Endothelial cell of umbilical vein (primary cell): ENCODE data around the gene COL21A1. TPM values are rescaled to one million over a fixed set of nuclear protein-coding genes. Genes with fewer than 3 reads are reported as not detected.

Source experiments
- BruUV-seq: library from RNA; stranded (reverse); fragments of 400-500 nt; replicated peaks from 2 replicates; lab custom pipeline; 2021; lab: Mats Ljungman, UMichigan
- CTCF ChIA-PET: fragments of 300-600, 350-600 bp; sonication (Branson Sonifier 250); formaldehyde crosslinking; loops from one replicate; lab custom pipeline; 2021; ENCODE audit warnings: antibody characterized with exemption, inconsistent platforms; lab: Charles Lee
- POLR2A ChIA-PET: fragments of 300-600, 350-600 bp; sonication (Branson Sonifier 250); formaldehyde crosslinking; loops from one replicate; lab custom pipeline; 2021; ENCODE audit warnings: antibody characterized with exemption, inconsistent platforms; lab: Charles Lee
- DNase-seq: peaks from one replicate; pipeline ENCODE4 v3.0.0-alpha.2; 2011; ENCODE audit warnings: low read depth, low spot score
- FAIRE-seq: peaks from 2 replicates; lab custom pipeline; 2011; peaks lifted over from hg19 to GRCh38; lab: Jason Lieb, UNC
- H2AFZ ChIP-seq: 2 replicates; pipeline ENCODE4 v1.6.0; 2012; ENCODE audit warnings: low read depth, low read length, control low read depth, inconsistent platforms
- H3K27ac ChIP-seq: 2 replicates; pipeline ENCODE4 v1.5.1; 2011; ENCODE audit warnings: low read depth, mild to moderate bottlenecking, control low read depth, low read length, moderate library complexity; ENCODE audit not compliant: insufficient read depth
- H3K27me3 ChIP-seq, 2 experiments: 2 replicates each; pipeline versions ENCODE4 v1.6.0 to v1.6.1; 2011; ENCODE audit warnings: low read length in 2 of 2, mixed read lengths in 1 of 2; ENCODE audit not compliant: control insufficient read depth in 2 of 2, insufficient read depth in 2 of 2
- H3K36me3 ChIP-seq, 2 experiments: 2 replicates in 1 of 2; 3 replicates in 1 of 2; pipeline ENCODE4 v1.5.1; 2011; ENCODE audit warnings: low read length in 2 of 2, mild to moderate bottlenecking in 1 of 2, moderate library complexity in 1 of 2; ENCODE audit not compliant: control insufficient read depth in 2 of 2, insufficient read depth in 2 of 2; ENCODE audit errors: extremely low read depth in 1 of 2
- H3K4me1 ChIP-seq: 3 replicates; pipeline ENCODE4 v1.5.1; 2011; ENCODE audit warnings: mild to moderate bottlenecking, low read length; ENCODE audit not compliant: control insufficient read depth, insufficient read depth; ENCODE audit errors: extremely low read depth
- H3K4me2 ChIP-seq: 2 replicates; pipeline ENCODE4 v1.6.1; 2011; ENCODE audit warnings: low read length, control low read depth, mixed read lengths; ENCODE audit not compliant: insufficient read depth
- H3K4me3 ChIP-seq, 3 experiments: fragments of 200-600 bp in 1 of 3; sonication (generic), shearing (Covaris generic) in 1 of 3; replicated peaks in 1 of 3; 2 replicates each; pipeline ENCODE4 v1.5.1; 2011 to 2016; ENCODE audit warnings: control low read depth in 3 of 3, low read length in 3 of 3, mild to moderate bottlenecking in 2 of 3, inconsistent platforms in 1 of 3, low read depth in 1 of 3, moderate library complexity in 1 of 3; ENCODE audit not compliant: insufficient read depth in 1 of 3
- H3K79me2 ChIP-seq: 2 replicates; pipeline ENCODE4 v1.6.0; 2012; ENCODE audit warnings: low read length, inconsistent platforms; ENCODE audit not compliant: control insufficient read depth, insufficient read depth
- H3K9ac ChIP-seq: replicated peaks from 2 replicates; pipeline ENCODE3; 2011; ENCODE audit warnings: low read length, control low read depth; ENCODE audit not compliant: insufficient read depth; ENCODE audit errors: extremely low read depth
- H3K9me1 ChIP-seq: replicated peaks from 3 replicates; pipeline ENCODE4 v1.6.0; 2011; ENCODE audit warnings: mild to moderate bottlenecking, low read length; ENCODE audit not compliant: control insufficient read depth, insufficient read depth; ENCODE audit errors: extremely low read depth
- H3K9me3 ChIP-seq: replicated peaks from 2 replicates; pipeline ENCODE4 v1.5.1; 2012; ENCODE audit warnings: low read length, inconsistent platforms; ENCODE audit not compliant: control insufficient read depth, insufficient read depth
- H4K20me1 ChIP-seq: replicated peaks from 2 replicates; pipeline ENCODE3; 2011; ENCODE audit warnings: mild to moderate bottlenecking, low read length; ENCODE audit not compliant: control insufficient read depth, insufficient read depth; ENCODE audit errors: extremely low read depth
- CTCF ChIP-seq, 2 donors: IDR thresholded peaks; 1 replicate in 1 of 2; 2 replicates in 1 of 2; pipeline ENCODE4 v1.5.1; 2011; ENCODE audit warnings: low read length in 2 of 2, mild to moderate bottlenecking in 2 of 2, moderate library complexity in 2 of 2, control low read depth in 1 of 2, inconsistent platforms in 1 of 2, low read depth in 1 of 2; ENCODE audit not compliant: insufficient read depth in 1 of 2; ENCODE audit errors: extremely low read depth in 1 of 2
- EZH2 ChIP-seq: IDR thresholded peaks from 2 replicates; pipeline ENCODE4 v1.6.1; 2012; ENCODE audit warnings: borderline replicate concordance, low read depth, mild to moderate bottlenecking, moderate library complexity, low read length, inconsistent platforms; ENCODE audit not compliant: severe bottlenecking
- FOS ChIP-seq: IDR thresholded peaks from 2 replicates; pipeline ENCODE4 v1.6.1; 2011; ENCODE audit warnings: mild to moderate bottlenecking, low read length, moderate library complexity, borderline replicate concordance; ENCODE audit not compliant: insufficient read depth
- GATA2 ChIP-seq: IDR thresholded peaks from 2 replicates; pipeline ENCODE4 v1.7.0; 2011; ENCODE audit warnings: low read depth, mild to moderate bottlenecking, moderate library complexity, mixed read lengths, low read length; ENCODE audit not compliant: insufficient read length, insufficient read depth
- JUN ChIP-seq: IDR thresholded peaks from 2 replicates; pipeline ENCODE4 v1.6.1; 2011; ENCODE audit warnings: borderline replicate concordance, low read depth; ENCODE audit not compliant: insufficient read length, insufficient read depth
- MAX ChIP-seq: IDR thresholded peaks from 2 replicates; pipeline ENCODE4 v1.6.1; 2011; ENCODE audit not compliant: insufficient read depth, insufficient read length
- MYC ChIP-seq: IDR thresholded peaks from one replicate; pipeline ENCODE4 v1.6.1; 2011; ENCODE audit warnings: mild to moderate bottlenecking, low read depth, low read length
- POLR2A ChIP-seq: IDR thresholded peaks from 2 replicates; pipeline ENCODE4 v1.6.1; 2012; ENCODE audit warnings: low read depth, mild to moderate bottlenecking, control low read depth, low read length
- POLR2AphosphoS5 ChIP-seq: IDR thresholded peaks from 2 replicates; pipeline ENCODE4 v1.6.1; 2012; ENCODE audit warnings: low read depth, mild to moderate bottlenecking, control low read depth, low read length, moderate library complexity; ENCODE audit not compliant: insufficient read depth
- dilution Hi-C: fragments of 300-500 bp; cut with MboI; formaldehyde crosslinking; loops from one replicate; pipeline ENCODE4 v1.15.0; 2019; ENCODE audit warnings: low sequenced_read_pairs; ENCODE audit not compliant: extremely low pct_ligation_motif_present
- intact Hi-C: fragments of 100-400 bp; cut with micrococcal nuclease; formaldehyde crosslinking; loops from one replicate; pipeline ENCODE4 v1.10.0; 2022
- polyA plus RNA-seq, 4 experiments: library from polyadenylated mRNA; depleted of rRNA in 3 of 4; stranded (reverse) in 3 of 4; unstranded in 1 of 4; fragments of >200 nt; gene quantifications; 2 replicates each; pipeline versions ENCODE4 v1.2.1 to v1.2.3, GENCODE V29; 2011 to 2012; ENCODE audit warnings: missing spikeins in 1 of 4
- total RNA-seq: library from RNA; stranded (reverse); gene quantifications from 2 replicates; pipeline ENCODE4 v1.2.3, GENCODE V29; 2021

The COL21A1 gene
- total and polyA plus RNA-seq, 2 donors (not counting 3 experiments of a cell fraction or from before 2014, with no cell fraction given): 0.22 to 1.4 TPM

GRCh38 chr6:56241124-56241802 lies 6.1 kb downstream of the COL21A1 start:
- no peak for FAIRE-seq
- POLR2A ChIA-PET: no interaction called here
- dilution Hi-C loops: no loop called here
- Histone ChIP-seq H3K4me3 (no peak overlapping the region), H3K27me3 (no peaks in the 10 kb centered on the region), H3K9me3 (no peaks in the 10 kb centered on the region), H3K79me2 (no peaks in the 10 kb centered on the region), H3K9me1 (no peaks in the 10 kb centered on the region), H3K4me2 (no peak overlapping the region), H3K36me3 (no peaks in the 10 kb centered on the region), H3K9ac (no peak overlapping the region), H3K27ac (no peak overlapping the region), H2AFZ (no peak overlapping the region), H4K20me1 (no peaks in the 10 kb centered on the region), H3K4me1 (no peaks in the 10 kb centered on the region)
- CTCF ChIA-PET: interaction anchor here (0.6 to 1.3 kb wide), 2 partner anchors 10 to 16 kb away, joined by 3 to 4 read pairs; no protein-coding TSS in a partner anchor
- no TSS peak for BruUV-seq
- intact Hi-C loops: no loop called here
- TF ChIP-seq MYC: no peak
- no peak for DNase-seq

GRCh38 chr6:56238352-56238751 lies 9.0 kb downstream of the COL21A1 start:
- CTCF ChIA-PET: interaction anchor here (0.6 kb wide), 2 partner anchors 54 to 121 kb away, joined by 3 read pairs; no protein-coding TSS in a partner anchor
- no peak overlapping the region for H3K27ac ChIP-seq
- no peak overlapping the region for H3K9ac ChIP-seq
- no peaks in the 10 kb centered on the region for H3K9me3 ChIP-seq
- no TSS peak for BruUV-seq
- dilution Hi-C loops: no loop called here
- no peak overlapping the region for H3K4me2 ChIP-seq
- TF ChIP-seq GATA2: no peak
- TF ChIP-seq EZH2: no peak
- no peak for TF ChIP-seq FOS
- no peak for TF ChIP-seq MYC
- TF ChIP-seq CTCF (IDR thresholded peaks at IDR 0.05; ENCODE audit: extremely low read depth in 1 of 2, insufficient read depth in 1 of 2, low read depth in 1 of 2, low read length in 2 of 2): no peak
- TF ChIP-seq MAX: no peak
- no peak for TF ChIP-seq JUN
- TF ChIP-seq POLR2A: no peak
- no peak for TF ChIP-seq POLR2AphosphoS5
- H3K27me3 ChIP-seq: no peaks in the 10 kb centered on the region
- H3K4me1 ChIP-seq: no peaks in the 10 kb centered on the region
- no peaks in the 10 kb centered on the region for H3K79me2 ChIP-seq
- FAIRE-seq (no peak), DNase-seq (no peak)
- no peaks in the 10 kb centered on the region for H4K20me1 ChIP-seq
- H3K36me3 ChIP-seq: no peaks in the 10 kb centered on the region
- no peak overlapping the region for H3K4me3 ChIP-seq
- H3K9me1 ChIP-seq: no peaks in the 10 kb centered on the region
- intact Hi-C loops: no loop called here
- POLR2A ChIA-PET: no interaction called here
- no peak overlapping the region for H2AFZ ChIP-seq
